Measurements from ENCODE around the gene ABCC10. TPM values are rescaled to one million over a fixed set of nuclear protein-coding genes. Genes with fewer than 3 reads are reported as not detected.
"Not testable (repeated sequence)": the region's sequence is repeated elsewhere in the genome, so short reads cannot be mapped to it uniquely, and the experiment has no call there.

ABCC10 gene
- polyA plus RNA-seq, 5 donors: 19.7 to 29.2 (median 25.5) TPM

- DNase-seq: no peak
Measured at GRCh38 chr6:43496370-43497128, 69.2 kb downstream of the ABCC10 start.

- no peak for DNase-seq
Measured at GRCh38 chr6:43497129-43497396, 69.7 kb downstream of the ABCC10 start.

GRCh38 chr6:43497689-43498088 lies 70.3 kb downstream of the ABCC10 start:
- DNase-seq: no peak

- DNase-seq: not testable (repeated sequence)
Measured at GRCh38 chr6:43498291-43498690, 71.0 kb downstream of the ABCC10 start.

- no peak for DNase-seq
Measured at GRCh38 chr6:43499028-43499815, 71.9 kb downstream of the ABCC10 start.

Other genes starting within 250 kb of the ABCC10 start
- 10 to 100 TPM; 32.2 to 40.3 (median 37.6) TPM for gene CUL9, start 245.3 kb upstream of the ABCC10 start, polyA plus RNA-seq (ENCODE audit: insufficient read depth in 1 of 5, insufficient read length in 5 of 5, low replicate concordance in 1 of 5)
- gene DNPH1, start 198.1 kb upstream of the ABCC10 start, polyA plus RNA-seq (ENCODE audit: insufficient read depth in 1 of 5, insufficient read length in 5 of 5, low replicate concordance in 1 of 5): 10 to 100 TPM; 21.3 to 44.9 (median 28.6) TPM
- gene TTBK1, start 184.1 kb upstream of the ABCC10 start, polyA plus RNA-seq (ENCODE audit: insufficient read depth in 1 of 5, insufficient read length in 5 of 5, low replicate concordance in 1 of 5): under 1 TPM; 0.27 to 0.87 (median 0.56) TPM
- under 1 TPM in 4 of 5 donors, not detected in 1; 0.17 to 0.39 (median 0.24) TPM for gene SLC22A7, start 129.3 kb upstream of the ABCC10 start, polyA plus RNA-seq (ENCODE audit: insufficient read depth in 1 of 5, insufficient read length in 5 of 5, low replicate concordance in 1 of 5)
- 1 to 10 TPM; 3.1 to 6.2 (median 3.9) TPM for gene CRIP3, start 118.7 kb upstream of the ABCC10 start, polyA plus RNA-seq (ENCODE audit: insufficient read depth in 1 of 5, insufficient read length in 5 of 5, low replicate concordance in 1 of 5)
- gene ZNF318, start 57.9 kb upstream of the ABCC10 start, polyA plus RNA-seq (ENCODE audit: insufficient read depth in 1 of 5, insufficient read length in 5 of 5, low replicate concordance in 1 of 5): 10 to 100 TPM; 25.8 to 35.4 (median 31.6) TPM
- 1 to 10 TPM; 1.2 to 2.6 (median 1.8) TPM for gene DLK2, start 28.0 kb downstream of the ABCC10 start, polyA plus RNA-seq (ENCODE audit: insufficient read depth in 1 of 5, insufficient read length in 5 of 5, low replicate concordance in 1 of 5)
- 10 to 100 TPM; 32.6 to 45.4 (median 42.9) TPM for gene TJAP1, start 50.0 kb downstream of the ABCC10 start, polyA plus RNA-seq (ENCODE audit: insufficient read depth in 1 of 5, insufficient read length in 5 of 5, low replicate concordance in 1 of 5)
- gene LRRC73, start 82.8 kb downstream of the ABCC10 start, polyA plus RNA-seq (ENCODE audit: insufficient read depth in 1 of 5, insufficient read length in 5 of 5, low replicate concordance in 1 of 5): 1 to 10 TPM in 1 of 5 donors, under 1 TPM in 4; 0.20 to 1.0 (median 0.58) TPM
- 100 to 1,000 TPM; 120 to 150 (median 135) TPM for gene YIPF3, start 89.4 kb downstream of the ABCC10 start, polyA plus RNA-seq (ENCODE audit: insufficient read depth in 1 of 5, insufficient read length in 5 of 5, low replicate concordance in 1 of 5)
- 10 to 100 TPM; 33.8 to 37.9 (median 37.0) TPM for gene POLR1C, start 89.5 kb downstream of the ABCC10 start, polyA plus RNA-seq (ENCODE audit: insufficient read depth in 1 of 5, insufficient read length in 5 of 5, low replicate concordance in 1 of 5)
- gene XPO5, start 148.5 kb downstream of the ABCC10 start, polyA plus RNA-seq (ENCODE audit: insufficient read depth in 1 of 5, insufficient read length in 5 of 5, low replicate concordance in 1 of 5): 10 to 100 TPM; 35.9 to 43.0 (median 40.6) TPM
- gene POLH, start 148.6 kb downstream of the ABCC10 start, polyA plus RNA-seq (ENCODE audit: insufficient read depth in 1 of 5, insufficient read length in 5 of 5, low replicate concordance in 1 of 5): 10 to 100 TPM; 16.0 to 29.0 (median 22.4) TPM
- gene GTPBP2, start 201.7 kb downstream of the ABCC10 start, polyA plus RNA-seq (ENCODE audit: insufficient read depth in 1 of 5, insufficient read length in 5 of 5, low replicate concordance in 1 of 5): 10 to 100 TPM; 61.2 to 70.9 (median 61.7) TPM
- 10 to 100 TPM; 22.7 to 28.3 (median 25.9) TPM for gene MAD2L1BP, start 208.3 kb downstream of the ABCC10 start, polyA plus RNA-seq (ENCODE audit: insufficient read depth in 1 of 5, insufficient read length in 5 of 5, low replicate concordance in 1 of 5)
- gene RSPH9, start 217.5 kb downstream of the ABCC10 start, polyA plus RNA-seq (ENCODE audit: insufficient read depth in 1 of 5, insufficient read length in 5 of 5, low replicate concordance in 1 of 5): 1 to 10 TPM; 2.3 to 4.9 (median 3.6) TPM

Data from right lung (tissue), 5 donors.